Naive thymus-derived CD4-positive, alpha-beta T cell (primary cell): ENCODE measurements around the gene HEYL. TPM values are rescaled to one million over a fixed set of nuclear protein-coding genes. Genes with fewer than 3 reads are reported as not detected.

Source experiments
- ATAC-seq: fragments of 150-1000 bp; cut with Tn5 transposase; 2 replicates; pipeline ENCODE4 v1.10.0; 2021; ENCODE audit warnings: mild to moderate bottlenecking, moderate library complexity
- CTCF ChIA-PET: fragments of 350-600 bp; sonication (Branson Sonifier 250); formaldehyde crosslinking; loops from one replicate; lab custom pipeline; 2021; ENCODE audit warnings: antibody characterized with exemption; lab: Charles Lee
- POLR2A ChIA-PET: fragments of 350-600 bp; sonication (Branson Sonifier 250); formaldehyde crosslinking; loops from one replicate; lab custom pipeline; 2021; ENCODE audit warnings: antibody characterized with exemption, inconsistent platforms; lab: Charles Lee
- DNase-seq, 9 donors: peaks; one replicate each; pipeline versions ENCODE4 v3.0.0 to v3.0.0-alpha.2; 2020 to 2022; ENCODE audit warnings: mixed read lengths in 1 of 9
- H3K27ac ChIP-seq: one replicate; pipeline ENCODE4 v1.7.0; 2013; ENCODE audit warnings: mild to moderate bottlenecking, low read depth, low read length, moderate library complexity
- H3K27me3 ChIP-seq, 2 donors: one replicate each; pipeline ENCODE4 v1.7.0; 2013; ENCODE audit warnings: low read length in 2 of 2, mild to moderate bottlenecking in 2 of 2, moderate library complexity in 2 of 2; ENCODE audit not compliant: control insufficient read depth in 2 of 2, insufficient read depth in 2 of 2
- H3K36me3 ChIP-seq, 3 experiments: 1 replicate in 2 of 3; 2 replicates in 1 of 3; pipeline ENCODE4 v1.7.0; 2013; ENCODE audit warnings: low read length in 3 of 3, mild to moderate bottlenecking in 3 of 3, moderate library complexity in 1 of 3; ENCODE audit not compliant: insufficient read depth in 3 of 3, control insufficient read depth in 2 of 3
- H3K4me1 ChIP-seq, 2 donors: one replicate each; pipeline ENCODE4 v1.7.0; 2013; ENCODE audit warnings: low read length in 2 of 2, mild to moderate bottlenecking in 2 of 2, moderate library complexity in 1 of 2; ENCODE audit not compliant: control insufficient read depth in 2 of 2, insufficient read depth in 2 of 2
- H3K4me3 ChIP-seq: 2 replicates; pipeline ENCODE4 v1.7.0; 2013; ENCODE audit warnings: mild to moderate bottlenecking, low read length
- H3K9me3 ChIP-seq, 3 experiments: 1 replicate in 2 of 3; 2 replicates in 1 of 3; pipeline ENCODE4 v1.7.0; 2013; ENCODE audit warnings: low read length in 3 of 3; ENCODE audit not compliant: control insufficient read depth in 2 of 3
- H3K27ac Mint-ChIP-seq, 9 donors: one replicate each; pipeline ENCODE4 v1.8.0; 2020 to 2022; ENCODE audit warnings: mixed read lengths in 9 of 9, mild to moderate bottlenecking in 8 of 9, moderate library complexity in 5 of 9, inconsistent platforms in 2 of 9
- H3K27me3 Mint-ChIP-seq, 5 donors: one replicate each; pipeline ENCODE4 v1.8.0; 2021 to 2022; ENCODE audit warnings: mixed read lengths in 5 of 5, mild to moderate bottlenecking in 1 of 5
- H3K36me3 Mint-ChIP-seq, 5 donors: one replicate each; pipeline ENCODE4 v1.8.0; 2020 to 2022; ENCODE audit warnings: mixed read lengths in 5 of 5, mild to moderate bottlenecking in 3 of 5, inconsistent platforms in 1 of 5
- H3K4me1 Mint-ChIP-seq, 7 donors: one replicate each; pipeline ENCODE4 v1.8.0; 2020 to 2022; ENCODE audit warnings: mixed read lengths in 7 of 7, mild to moderate bottlenecking in 3 of 7, inconsistent platforms in 1 of 7
- H3K4me3 Mint-ChIP-seq, 10 donors: one replicate each; pipeline ENCODE4 v1.8.0; 2020 to 2022; ENCODE audit warnings: mild to moderate bottlenecking in 10 of 10, mixed read lengths in 10 of 10, moderate library complexity in 6 of 10, inconsistent platforms in 2 of 10
- H3K9me3 Mint-ChIP-seq, 11 donors: one replicate each; pipeline ENCODE4 v1.8.0; 2020 to 2022; ENCODE audit warnings: mixed read lengths in 11 of 11, mild to moderate bottlenecking in 4 of 11, inconsistent platforms in 1 of 11, moderate library complexity in 1 of 11
- intact Hi-C, 2 donors: fragments of 100-400 bp; cut with micrococcal nuclease; formaldehyde crosslinking; loops; one replicate each; pipeline ENCODE4 v1.15.1; 2023
- polyA plus RNA-seq, 2 donors: library from polyadenylated mRNA; unstranded; fragments of 300-500 nt; fragmentation: Illumina TruSeq; gene quantifications; one replicate each; pipeline ENCODE4 v1.2.3, GENCODE V29; 2021
- total RNA-seq, 6 experiments: library from RNA in 5 of 6; stranded (reverse) in 5 of 6; gene quantifications; 1 replicate in 5 of 6; 2 replicates in 1 of 6; pipeline ENCODE4 v1.2.3 and lab custom pipeline; 2021 to 2026

Gene HEYL
- total and polyA plus RNA-seq, 7 experiments from 2014 or later, result 0.08 to 0.18 (median 0.16) TPM; not detected in 4

GRCh38 chr1:39663559-39663958, 24.1 kb upstream of the HEYL start:
- ChIA-PET POLR2A (no interaction called here), CTCF (no interaction called here)
- no peak for DNase-seq
- no peaks in the 10 kb centered on the region for H3K9me3 Mint-ChIP-seq
- peaks cover 0 to 15% (median 5%) of the 10 kb centered on the region in 5 donors for H3K27me3 Mint-ChIP-seq
- ATAC-seq, result no peak
- H3K27ac Mint-ChIP-seq, result no peak overlapping the region
- intact Hi-C loops, result no loop called here
- no peaks in the 10 kb centered on the region for H3K27me3 ChIP-seq
- peaks cover 0 to 14% (median 0%) of the 10 kb centered on the region in 7 donors for H3K4me1 Mint-ChIP-seq
- H3K4me3 ChIP-seq, result no peak overlapping the region
- H3K27ac ChIP-seq, result no peak overlapping the region
- no peaks in the 10 kb centered on the region for H3K4me1 ChIP-seq
- H3K9me3 ChIP-seq, result no peaks in the 10 kb centered on the region
- no peaks in the 10 kb centered on the region for H3K36me3 ChIP-seq
- no peak overlapping the region for H3K4me3 Mint-ChIP-seq
- no peaks in the 10 kb centered on the region for H3K36me3 Mint-ChIP-seq

GRCh38 chr1:39662861-39663260, 23.4 kb upstream of the HEYL start:
- Histone ChIP-seq H3K36me3 (no peaks in the 10 kb centered on the region), H3K27ac (no peak overlapping the region), H3K9me3 (no peaks in the 10 kb centered on the region), H3K4me3 (no peak overlapping the region), H3K4me1 (no peaks in the 10 kb centered on the region), H3K27me3 (no peaks in the 10 kb centered on the region)
- Mint-ChIP-seq H3K4me1 (peaks cover 0 to 17% (median 3%) of the 10 kb centered on the region in 7 donors), H3K27ac (peak overlapping the region in 1 of 9 donors; percentile 8), H3K27me3 (peaks cover 0 to 11% (median under 1%) of the 10 kb centered on the region in 5 donors), H3K36me3 (no peaks in the 10 kb centered on the region), H3K4me3 (no peak overlapping the region), H3K9me3 (no peaks in the 10 kb centered on the region)
- ATAC-seq (no peak), DNase-seq (no peak)
- CTCF ChIA-PET, result interaction anchor here (1.1 to 1.2 kb wide), 2 partner anchors 7 to 9 kb away, joined by 3 to 5 read pairs; partner anchors contain the start of gene NT5C1A
- POLR2A ChIA-PET, result no interaction called here
- intact Hi-C loops, result no loop called here

DNA sequence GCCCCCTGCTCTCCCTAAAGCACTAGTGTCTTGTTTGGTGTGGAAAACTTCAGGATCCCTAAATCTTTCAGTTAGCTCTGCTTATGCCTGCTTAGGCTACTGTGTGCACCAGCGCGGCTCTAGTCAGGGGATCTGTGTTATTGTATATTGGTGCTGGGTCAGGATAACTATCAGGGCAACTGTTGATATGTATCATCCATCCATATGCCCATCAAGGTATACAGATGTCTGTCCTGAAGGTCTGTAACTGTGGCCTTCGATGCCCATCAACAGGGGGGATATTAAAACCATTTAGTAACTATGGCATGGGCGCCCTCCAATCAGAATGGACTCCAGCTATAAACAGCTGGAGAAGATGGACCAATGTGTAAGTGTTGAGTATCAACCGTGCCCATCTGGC, 20.1 kb upstream of the HEYL start:
- H3K4me1 Mint-ChIP-seq, result peaks cover 0 to 8% (median 4%) of the 10 kb centered on the region in 7 donors
- no peaks in the 10 kb centered on the region for H3K9me3 Mint-ChIP-seq
- Histone ChIP-seq H3K9me3 (no peaks in the 10 kb centered on the region), H3K27ac (no peak overlapping the region), H3K4me3 (no peak overlapping the region), H3K4me1 (no peaks in the 10 kb centered on the region), H3K27me3 (no peaks in the 10 kb centered on the region), H3K36me3 (no peaks in the 10 kb centered on the region)
- intact Hi-C loops, result loop anchor here in 1 of 2 donors (5.0 kb wide), 1 partner anchor 562 kb away; no protein-coding TSS in a partner anchor
- H3K27ac Mint-ChIP-seq, result no peak overlapping the region
- DNase-seq (no peak), ATAC-seq (no peak)
- H3K27me3 Mint-ChIP-seq, result peaks cover 0 to 6% (median under 1%) of the 10 kb centered on the region in 5 donors
- ChIA-PET CTCF (interaction anchor here (0.8 to 4.8 kb wide), 6 partner anchors 11 to 53 kb away, joined by 3 to 45 read pairs (median 6); partner anchors contain the start of gene NT5C1A), POLR2A (interaction anchor here (1.0 to 1.1 kb wide), 2 partner anchors 22 to 139 kb away, joined by 3 to 5 read pairs; no protein-coding TSS in a partner anchor)
- H3K36me3 Mint-ChIP-seq, result no peaks in the 10 kb centered on the region
- H3K4me3 Mint-ChIP-seq, result no peak overlapping the region

GRCh38 chr1:39659110-39659509, 19.7 kb upstream of the HEYL start:
- no peaks in the 10 kb centered on the region for H3K9me3 Mint-ChIP-seq
- Histone ChIP-seq H3K27me3 (no peaks in the 10 kb centered on the region), H3K4me3 (no peak overlapping the region), H3K36me3 (no peaks in the 10 kb centered on the region), H3K4me1 (no peaks in the 10 kb centered on the region), H3K9me3 (no peaks in the 10 kb centered on the region), H3K27ac (no peak overlapping the region)
- ATAC-seq (no peak), DNase-seq (no peak)
- H3K27me3 Mint-ChIP-seq, result peaks cover 0 to 6% (median 3%) of the 10 kb centered on the region in 5 donors
- ChIA-PET CTCF (interaction anchor here (0.8 to 4.8 kb wide), 9 partner anchors 12 to 53 kb away, joined by 3 to 45 read pairs (median 7); partner anchors contain the start of gene NT5C1A), POLR2A (interaction anchor here (1.0 to 1.1 kb wide), 2 partner anchors 22 to 80 kb away, joined by 4 to 5 read pairs; partner anchors contain the start of gene PPIE)
- H3K4me1 Mint-ChIP-seq, result peaks cover 0 to 8% (median 4%) of the 10 kb centered on the region in 7 donors
- H3K36me3 Mint-ChIP-seq, result no peaks in the 10 kb centered on the region
- H3K27ac Mint-ChIP-seq, result no peak overlapping the region
- intact Hi-C loops, result loop anchor here in 1 of 2 donors (5.0 kb wide), 1 partner anchor 562 kb away; no protein-coding TSS in a partner anchor
- no peak overlapping the region for H3K4me3 Mint-ChIP-seq

DNA sequence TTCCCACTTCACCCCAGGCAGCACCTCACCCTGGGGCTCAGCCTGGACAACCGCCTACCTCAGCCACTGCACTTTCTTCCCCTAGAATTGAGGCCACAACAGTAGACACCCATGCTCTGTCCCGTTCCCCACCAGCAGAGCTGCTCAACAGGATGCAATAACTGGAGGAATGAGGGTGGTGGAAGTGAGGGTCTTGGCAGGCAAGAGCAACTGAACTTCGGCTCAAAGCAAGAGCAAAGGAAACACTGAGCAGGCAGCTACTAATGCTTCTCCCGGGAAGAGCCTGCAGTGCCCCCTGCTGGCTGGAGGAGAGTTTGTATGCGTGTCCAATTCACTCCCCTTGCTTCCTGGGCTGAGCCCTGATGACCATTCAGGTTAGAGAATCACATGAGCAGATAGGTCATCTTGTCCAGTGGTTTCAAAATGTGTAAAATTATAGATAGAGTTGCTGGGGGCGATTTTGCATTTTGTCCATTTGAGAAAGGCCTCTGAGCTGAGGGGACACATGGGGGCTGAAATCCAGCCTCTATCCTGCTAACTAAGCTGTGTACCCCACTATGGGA, 18.6 kb upstream of the HEYL start:
- peak; percentile 12 to 73 (median 44) for DNase-seq
- peak overlapping the region in 1 of 9 donors; percentile 2 for H3K27ac Mint-ChIP-seq
- POLR2A ChIA-PET, result interaction anchor here (1.0 kb wide), 1 partner anchor 81 kb away, joined by 4 read pairs; the partner anchor contains the start of gene PPIE
- no peaks in the 10 kb centered on the region for H3K36me3 Mint-ChIP-seq
- H3K4me1 Mint-ChIP-seq, result peaks cover 0 to 17% (median 4%) of the 10 kb centered on the region in 7 donors
- H3K27me3 Mint-ChIP-seq, result peaks cover 0 to 13% (median 6%) of the 10 kb centered on the region in 5 donors
- CTCF ChIA-PET, result interaction anchor here (0.6 to 4.8 kb wide), 14 partner anchors 11 to 746 kb away, joined by 3 to 45 read pairs (median 6); partner anchors contain the start of genes HPCAL4, NT5C1A and PPIE
- Histone ChIP-seq H3K9me3 (no peaks in the 10 kb centered on the region), H3K36me3 (no peaks in the 10 kb centered on the region), H3K27ac (no peak overlapping the region), H3K4me1 (peaks cover 0 to 3% of the 10 kb centered on the region in 2 donors), H3K27me3 (no peaks in the 10 kb centered on the region), H3K4me3 (no peak overlapping the region)
- H3K4me3 Mint-ChIP-seq, result peak overlapping the region in 3 of 10 donors; percentile 17 to 40 (median 37)
- no peaks in the 10 kb centered on the region for H3K9me3 Mint-ChIP-seq
- ATAC-seq, result peak; percentile 68
- intact Hi-C loops, result loop anchor here (1.0 to 5.0 kb wide), 3 partner anchors 52 to 561 kb away; no protein-coding TSS in a partner anchor

DNA sequence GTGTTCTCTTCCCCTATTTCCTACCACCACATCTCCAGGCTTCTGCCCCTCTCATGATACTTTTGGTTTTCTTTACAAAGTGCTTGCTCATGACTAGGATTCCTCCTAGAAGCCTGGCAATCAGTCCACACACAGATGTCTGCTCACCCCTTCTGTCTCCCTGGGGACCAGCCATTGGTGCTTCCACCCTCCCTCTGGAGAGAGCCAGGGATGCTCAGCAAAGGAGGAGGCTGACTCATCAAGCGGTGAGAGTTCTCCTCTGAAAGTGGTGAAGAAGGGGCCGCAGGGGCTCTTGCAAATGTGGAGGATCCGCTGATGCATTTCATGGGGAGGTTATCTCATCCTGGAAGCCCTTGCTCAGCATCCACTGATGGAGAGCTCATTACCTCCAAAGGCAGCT, 18.0 kb upstream of the HEYL start:
- intact Hi-C loops, result loop anchor here in 1 of 2 donors (5.0 kb wide), 1 partner anchor 560 kb away; no protein-coding TSS in a partner anchor
- peak overlapping the region in 1 of 9 donors; percentile 38 for H3K27ac Mint-ChIP-seq

More for the DNA sequence above, 18.0 kb upstream of the HEYL start:
- Histone ChIP-seq H3K4me3 (no peak overlapping the region), H3K27me3 (no peaks in the 10 kb centered on the region), H3K36me3 (no peaks in the 10 kb centered on the region), H3K9me3 (no peaks in the 10 kb centered on the region), H3K27ac (no peak overlapping the region), H3K4me1 (peaks cover 0 to 3% of the 10 kb centered on the region in 2 donors)
- H3K4me1 Mint-ChIP-seq, result peaks cover 0 to 17% (median 4%) of the 10 kb centered on the region in 7 donors
- ATAC-seq (no peak), DNase-seq (no peak)
- POLR2A ChIA-PET, result no interaction called here
- no peaks in the 10 kb centered on the region for H3K36me3 Mint-ChIP-seq
- H3K9me3 Mint-ChIP-seq, result no peaks in the 10 kb centered on the region
- CTCF ChIA-PET, result interaction anchor here (0.6 to 4.8 kb wide), 11 partner anchors 13 to 141 kb away, joined by 3 to 45 read pairs (median 6); partner anchors contain the start of genes HPCAL4 and NT5C1A
- no peak overlapping the region for H3K4me3 Mint-ChIP-seq
- H3K27me3 Mint-ChIP-seq, result peaks cover 0 to 13% (median 6%) of the 10 kb centered on the region in 5 donors
